GM21529 (cell line): Measurements from ENCODE around the gene CXADR.
"Not testable (repeated sequence)": the region's sequence is repeated elsewhere in the genome, so short reads cannot be mapped to it uniquely, and the experiment has no call there.

Experiments
- ATAC-seq: cut with Tn5 transposase; IDR thresholded peaks from one replicate; pipeline ENCODE4 v1.9.1; 2021; ENCODE audit not compliant: unreplicated experiment

The CXADR gene

GRCh38 chr21:17512253-17513213 is at the start of gene CXADR:
CXADR (plus strand) TSS chr21:17513043; CDS start chr21:17513130, 87 bp downstream.
- ATAC-seq: peak; percentile 80

- no peak for ATAC-seq
Measured at GRCh38 chr21:17466166-17466565, 46.7 kb upstream of the CXADR start.

GRCh38 chr21:17467392-17467791 is 45.5 kb upstream of the CXADR start:
- ATAC-seq: no peak

- ATAC-seq: no peak
Measured at GRCh38 chr21:17467829-17468228, 45.0 kb upstream of the CXADR start.

- no peak for ATAC-seq
Measured at GRCh38 chr21:17468698-17469097, 44.1 kb upstream of the CXADR start.

- ATAC-seq: no peak
Measured at GRCh38 chr21:17469727-17470126, 43.1 kb upstream of the CXADR start.

GRCh38 chr21:17472182-17472581 is 40.7 kb upstream of the CXADR start:
- ATAC-seq: no peak

- ATAC-seq: no peak
Measured at GRCh38 chr21:17472592-17473271, 40.1 kb upstream of the CXADR start.

- no peak for ATAC-seq
Measured at GRCh38 chr21:17476006-17476405, 36.8 kb upstream of the CXADR start.

GRCh38 chr21:17478156-17478555 is 34.7 kb upstream of the CXADR start:
- not testable (repeated sequence) for ATAC-seq

GRCh38 chr21:17479606-17480005 is 33.2 kb upstream of the CXADR start:
- ATAC-seq: no peak

GRCh38 chr21:17482928-17483327 is 29.9 kb upstream of the CXADR start:
- ATAC-seq: no peak

- ATAC-seq: peak; percentile 85
Measured at GRCh38 chr21:17488620-17489019, 24.2 kb upstream of the CXADR start.

GRCh38 chr21:17489565-17489964 is 23.3 kb upstream of the CXADR start:
- ATAC-seq: not testable (repeated sequence)

GRCh38 chr21:17491716-17492414 is 21.0 kb upstream of the CXADR start:
- no peak for ATAC-seq

GRCh38 chr21:17492415-17493168 is 20.3 kb upstream of the CXADR start:
- ATAC-seq: no peak

- no peak for ATAC-seq
Measured at GRCh38 chr21:17494051-17494450, 18.8 kb upstream of the CXADR start.

- no peak for ATAC-seq
Measured at GRCh38 chr21:17495680-17496079, 17.2 kb upstream of the CXADR start.

- no peak for ATAC-seq
Measured at GRCh38 chr21:17497316-17497715, 15.5 kb upstream of the CXADR start.

GRCh38 chr21:17498586-17498985 is 14.3 kb upstream of the CXADR start:
- no peak for ATAC-seq
